T follicular helper cell (primary cell): ENCODE results near the gene SLC25A27.

Experiments
- DNase-seq: peaks from one replicate; pipeline ENCODE4 v3.0.0-alpha.2; 2020; ENCODE audit warnings: low read depth

The SLC25A27 gene

GRCh38 chr6:46651006-46651405, 1.8 kb upstream of the SLC25A27 start:
- DNase-seq: no peak

GRCh38 chr6:46651816-46652215, 959 bp upstream of the SLC25A27 start:
- no peak for DNase-seq

DNA sequence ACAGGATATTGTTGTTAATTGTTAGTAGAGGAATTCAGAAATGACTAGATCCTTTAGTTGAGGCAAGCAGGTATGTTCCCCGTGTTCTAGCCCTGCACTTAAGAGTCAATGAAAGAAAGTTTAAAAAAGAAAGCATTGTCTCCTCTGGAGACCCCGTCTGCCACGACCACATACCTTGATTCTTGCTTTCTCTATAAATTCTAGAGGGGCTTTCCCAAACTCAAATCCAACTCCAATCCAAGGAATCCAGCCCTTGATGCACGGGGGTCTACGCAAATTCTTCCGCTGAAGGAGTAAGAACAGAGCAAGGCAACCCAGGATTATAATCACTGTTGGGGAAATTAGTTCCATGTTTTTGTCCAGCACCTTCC, 558 bp upstream of the SLC25A27 start:
- DNase-seq: no peak

DNA sequence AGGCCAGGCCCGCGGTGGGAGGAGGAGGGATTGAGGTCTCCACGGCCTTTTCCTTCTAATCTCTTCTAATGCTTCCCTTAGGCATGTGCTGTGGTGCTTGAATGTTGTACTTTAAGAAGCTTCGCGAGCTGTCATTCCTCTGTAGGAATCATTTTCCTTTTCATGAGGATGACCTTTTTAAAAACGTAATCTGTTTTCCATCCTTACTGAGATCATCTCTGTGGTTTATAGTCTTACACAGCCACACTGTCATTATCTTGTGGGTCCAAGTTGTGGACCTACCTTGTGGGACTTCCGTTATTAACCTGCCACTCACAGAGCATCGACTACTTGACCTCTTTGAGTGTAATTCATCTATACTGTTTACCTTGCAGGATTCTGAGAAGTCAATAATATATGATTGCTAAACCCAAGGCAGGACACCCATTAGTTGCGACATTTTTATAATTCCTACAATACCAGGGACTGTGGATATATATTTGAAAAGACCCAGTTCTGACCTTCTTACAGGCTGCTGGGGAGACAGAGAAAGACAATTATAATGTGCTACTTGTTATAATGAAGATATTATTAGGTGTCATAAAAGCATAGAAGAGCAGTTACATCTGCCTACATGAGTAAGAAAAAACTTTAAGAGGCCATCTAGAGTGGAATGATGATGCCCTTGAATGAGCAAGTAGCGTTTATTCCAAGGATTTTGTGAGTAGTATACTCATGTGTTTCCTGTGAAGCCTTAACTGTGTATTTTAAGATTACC, 842 bp downstream of the SLC25A27 start:
- no peak for DNase-seq

DNA sequence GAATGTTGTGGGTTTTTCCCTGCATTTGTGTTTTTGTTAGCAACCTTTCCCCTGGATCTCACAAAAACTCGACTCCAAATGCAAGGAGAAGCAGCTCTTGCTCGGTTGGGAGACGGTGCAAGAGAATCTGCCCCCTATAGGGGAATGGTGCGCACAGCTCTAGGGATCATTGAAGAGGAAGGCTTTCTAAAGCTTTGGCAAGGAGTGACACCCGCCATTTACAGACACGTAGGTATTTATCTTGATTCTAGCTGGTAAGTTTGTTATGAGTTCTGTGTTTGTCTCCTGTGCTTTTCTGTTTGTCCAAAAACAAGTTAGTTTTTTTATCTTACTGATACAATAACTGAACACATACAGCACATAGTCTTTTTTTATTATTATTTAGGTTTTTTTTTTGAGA, 3.0 kb downstream of the SLC25A27 start:
- DNase-seq: no peak

GRCh38 chr6:46657642-46658041, 4.9 kb downstream of the SLC25A27 start:
- DNase-seq: no peak

GRCh38 chr6:46661483-46661882, 8.7 kb downstream of the SLC25A27 start:
- DNase-seq: no peak

DNA sequence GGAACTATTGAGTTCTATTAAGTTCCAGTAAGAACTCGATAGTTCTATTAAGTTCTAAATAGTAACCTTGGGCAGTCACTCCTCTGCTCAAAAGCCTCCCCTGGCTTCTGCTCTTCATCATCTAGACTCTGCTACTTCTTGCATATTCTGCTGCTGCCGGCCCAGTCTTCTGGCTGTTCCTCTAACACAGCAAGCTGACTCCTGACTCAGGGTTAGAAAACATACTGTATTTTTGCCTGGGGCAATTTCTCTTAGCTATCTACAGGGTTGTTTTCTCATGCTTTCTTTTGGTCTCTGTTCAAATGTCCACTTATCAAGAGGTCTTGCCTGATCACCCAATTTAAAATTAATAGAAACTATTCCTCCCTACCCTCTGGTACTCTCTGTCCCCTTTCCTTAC, 14.6 kb downstream of the SLC25A27 start:
- DNase-seq: no peak

DNA sequence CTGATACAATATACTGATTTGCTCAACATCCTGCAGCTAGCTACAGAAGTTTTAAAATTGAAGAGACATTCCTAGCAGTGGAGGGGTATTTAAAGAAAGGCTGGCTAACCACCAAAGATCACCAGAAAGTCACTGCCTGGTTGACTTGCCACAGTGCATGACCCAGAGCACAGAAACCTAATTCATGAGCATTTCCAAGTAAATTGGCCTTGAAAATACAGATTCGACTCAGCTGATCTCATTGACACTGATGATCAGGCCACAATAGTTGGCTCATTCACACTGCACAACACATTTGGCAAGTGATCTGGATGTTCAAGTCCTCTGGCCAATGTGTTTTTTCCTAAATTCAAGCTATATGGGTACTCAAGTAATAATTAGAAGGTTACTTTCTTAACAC, 21.6 kb downstream of the SLC25A27 start:
- DNase-seq: no peak

DNA sequence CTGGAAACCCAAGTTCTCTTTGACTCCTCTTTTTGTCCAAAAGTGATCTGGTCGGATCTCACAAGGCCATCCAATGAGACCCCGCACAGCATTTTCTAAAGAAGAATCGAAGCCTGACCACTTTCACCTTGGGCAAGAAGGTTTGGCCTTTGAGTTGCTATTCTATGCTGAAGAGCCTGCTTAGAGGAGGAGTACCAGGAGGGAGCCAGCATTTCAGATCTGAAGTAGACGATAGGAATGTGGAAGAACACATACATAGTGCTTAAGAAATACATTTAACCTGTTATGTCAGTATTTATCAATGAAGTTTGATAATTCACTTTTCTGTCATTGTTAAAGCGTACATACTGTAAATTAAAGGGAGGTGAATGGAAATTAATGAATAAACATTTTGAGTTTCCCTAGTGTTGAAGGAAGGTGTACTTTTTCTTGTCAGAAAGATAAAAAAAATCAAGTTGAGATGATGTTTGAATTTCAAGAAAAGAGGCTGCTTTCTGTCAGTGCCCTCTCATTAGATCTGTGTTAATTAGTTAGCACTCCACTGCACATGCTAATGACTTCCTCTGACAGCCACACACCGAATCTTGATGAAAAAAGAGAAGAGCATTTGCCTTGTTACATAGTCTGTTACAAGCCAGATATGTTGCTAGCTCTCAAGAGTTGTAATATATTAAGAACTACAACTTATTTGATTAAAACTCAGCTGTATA, 24.0 kb downstream of the SLC25A27 start:
- no peak for DNase-seq

DNA sequence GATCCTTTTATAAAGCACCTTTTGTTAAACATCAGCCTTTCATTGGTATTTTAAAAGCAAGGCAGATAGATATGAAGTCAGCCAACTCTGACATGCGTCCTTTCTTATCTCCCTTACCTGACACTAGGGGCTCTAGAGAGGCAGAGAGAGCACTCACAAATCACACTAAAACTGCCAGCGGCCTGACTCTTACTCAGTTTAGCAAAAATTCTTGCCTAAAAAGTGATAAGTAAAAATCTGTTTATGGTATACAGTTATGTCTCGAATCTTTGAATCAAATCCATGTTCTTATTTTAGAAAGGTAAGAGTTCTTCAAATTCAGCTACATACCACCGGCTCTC, 24.5 kb downstream of the SLC25A27 start:
- DNase-seq: no peak

DNA sequence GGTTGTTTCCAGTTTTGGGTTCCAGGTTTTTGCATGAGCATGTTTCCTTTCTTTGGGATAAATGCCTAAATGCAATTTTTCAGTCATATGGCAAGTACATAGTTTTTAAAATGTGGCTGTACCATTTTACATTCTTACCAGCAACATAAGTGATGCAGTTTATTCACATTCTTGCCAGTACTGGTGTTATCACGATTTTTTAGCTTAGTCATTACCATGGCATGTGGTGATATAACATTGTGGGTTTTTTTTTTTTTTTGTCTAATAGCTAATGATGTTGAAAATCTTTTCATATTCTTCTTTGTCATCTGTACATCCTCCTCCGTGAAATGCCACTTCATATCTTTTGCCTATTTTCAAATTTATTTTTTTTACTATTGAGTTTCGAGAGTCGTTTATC, 32.0 kb downstream of the SLC25A27 start:
- DNase-seq: no peak

DNA sequence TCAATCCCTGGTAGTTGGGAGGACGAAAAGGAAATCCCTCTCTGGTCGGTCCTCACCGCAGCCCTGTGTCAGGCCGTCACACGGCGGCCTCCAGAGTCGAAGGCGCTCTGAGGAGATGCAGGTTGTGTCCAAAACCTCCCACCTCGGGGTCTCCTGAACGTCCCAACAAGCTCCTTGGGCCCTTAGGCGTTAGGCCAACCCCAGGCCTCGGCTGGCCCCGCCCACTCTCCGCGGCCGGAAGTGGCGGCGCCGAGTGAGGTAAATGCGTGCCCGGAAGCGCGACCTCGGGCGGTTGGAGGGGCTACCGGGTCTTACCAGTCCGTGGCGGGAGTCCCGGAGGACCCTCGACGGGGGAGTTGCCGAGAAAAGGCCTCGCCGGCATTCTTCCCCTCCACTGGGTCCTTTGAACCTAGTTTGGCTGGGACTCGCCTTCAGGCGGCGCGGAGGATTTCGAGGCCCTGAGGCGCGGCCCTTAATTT, 34.9 kb downstream of the SLC25A27 start, which contains the start of gene TDRD6:
TSS of gene TDRD6 (plus strand) at position 267 of the 479 bp plus-strand sequence. CDS start 244 bp downstream, outside the sequence.
- DNase-seq: no peak

DNA sequence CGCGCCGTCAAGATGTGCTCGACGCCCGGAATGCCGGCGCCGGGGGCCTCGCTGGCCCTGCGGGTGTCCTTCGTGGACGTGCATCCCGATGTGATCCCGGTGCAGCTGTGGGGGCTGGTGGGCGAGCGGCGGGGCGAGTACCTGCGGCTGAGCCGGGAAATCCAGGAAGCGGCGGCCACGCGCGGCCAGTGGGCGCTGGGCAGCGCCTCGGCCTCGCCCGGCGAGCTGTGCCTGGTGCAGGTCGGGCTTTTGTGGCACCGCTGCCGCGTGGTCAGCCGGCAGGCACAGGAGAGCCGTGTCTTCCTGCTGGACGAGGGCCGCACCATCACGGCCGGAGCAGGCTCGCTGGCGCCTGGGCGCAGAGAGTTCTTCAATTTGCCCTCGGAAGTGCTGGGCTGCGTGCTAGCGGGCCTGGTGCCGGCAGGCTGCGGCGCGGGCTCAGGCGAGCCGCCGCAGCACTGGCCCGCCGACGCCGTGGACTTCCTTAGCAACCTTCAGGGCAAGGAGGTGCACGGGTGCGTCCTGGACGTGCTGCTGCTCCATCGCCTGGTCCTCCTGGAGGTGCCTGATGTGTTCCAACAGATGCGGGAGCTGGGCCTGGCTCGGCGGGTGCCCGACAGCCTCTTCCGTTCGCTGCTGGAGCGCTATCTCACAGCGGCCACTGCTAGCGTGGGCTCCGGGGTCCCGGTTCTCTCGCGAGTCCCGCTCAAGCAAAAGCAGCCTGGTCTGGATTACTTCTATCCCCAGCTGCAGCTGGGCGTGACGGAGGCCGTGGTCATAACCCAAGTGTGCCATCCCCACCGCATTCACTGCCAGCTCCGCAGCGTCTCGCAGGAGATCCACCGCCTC, 35.6 kb downstream of the SLC25A27 start:
- DNase-seq: no peak

GRCh38 chr6:46688966-46689335, 36.2 kb downstream of the SLC25A27 start:
- no peak for DNase-seq

DNA sequence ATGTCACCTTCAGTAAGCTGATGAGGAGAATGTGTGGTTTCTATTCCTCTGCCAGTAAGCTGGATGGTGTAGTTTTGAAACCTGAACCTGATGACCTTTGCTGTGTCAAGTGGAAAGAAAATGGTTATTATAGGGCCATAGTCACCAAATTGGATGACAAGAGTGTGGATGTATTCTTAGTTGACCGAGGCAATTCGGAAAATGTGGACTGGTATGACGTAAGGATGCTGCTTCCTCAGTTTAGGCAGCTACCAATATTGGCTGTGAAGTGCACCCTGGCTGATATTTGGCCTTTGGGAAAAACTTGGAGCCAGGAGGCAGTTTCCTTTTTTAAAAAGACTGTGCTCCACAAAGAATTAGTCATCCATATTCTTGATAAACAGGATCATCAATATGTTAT, 36.9 kb downstream of the SLC25A27 start:
- DNase-seq: no peak

DNA sequence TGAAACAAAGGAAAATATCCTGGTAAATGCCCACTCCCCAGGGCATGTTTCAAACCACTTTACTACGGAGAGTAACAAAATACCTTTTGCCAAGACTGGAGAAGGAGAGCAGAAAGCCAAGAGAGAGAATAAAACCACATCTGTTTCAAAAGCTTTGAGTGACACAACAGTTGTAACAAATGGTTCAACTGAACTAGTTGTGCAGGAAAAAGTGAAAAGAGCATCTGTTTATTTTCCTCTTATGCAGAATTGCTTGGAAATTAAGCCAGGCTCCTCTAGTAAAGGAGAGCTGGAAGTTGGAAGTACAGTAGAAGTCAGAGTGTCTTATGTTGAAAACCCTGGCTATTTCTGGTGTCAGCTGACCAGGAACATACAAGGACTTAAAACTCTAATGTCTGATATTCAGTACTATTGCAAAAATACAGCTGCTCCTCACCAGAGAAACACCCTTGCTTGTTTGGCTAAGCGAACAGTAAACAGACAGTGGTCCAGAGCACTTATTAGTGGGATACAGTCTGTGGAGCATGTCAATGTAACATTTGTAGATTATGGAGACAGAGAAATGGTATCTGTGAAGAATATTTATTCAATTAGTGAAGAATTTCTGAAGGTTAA, 37.5 kb downstream of the SLC25A27 start:
- DNase-seq: no peak

- DNase-seq: no peak
These were observed 38.2 kb downstream of the SLC25A27 start for GRCh38 chr6:46690911-46691451.

GRCh38 chr6:46699970-46700369, 47.2 kb downstream of the SLC25A27 start:
- no peak for DNase-seq

DNA sequence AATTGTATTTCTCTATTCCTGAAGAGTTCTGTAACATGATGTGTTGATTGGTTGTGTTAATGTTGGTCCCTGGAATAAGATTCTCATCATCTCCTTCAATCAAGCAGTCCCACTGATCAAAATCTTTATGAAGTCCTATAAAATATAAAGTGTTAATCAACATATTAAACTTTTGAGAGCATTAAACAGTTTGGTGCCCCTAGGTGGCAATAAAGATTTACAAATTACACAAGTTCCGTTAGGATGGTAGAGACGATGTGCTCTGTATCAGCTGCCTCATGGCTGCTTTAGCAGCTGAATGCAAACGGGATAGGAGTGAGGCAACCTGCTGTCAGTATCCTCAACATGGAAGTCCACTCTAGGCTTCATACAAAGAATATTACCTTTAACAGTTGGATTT, 51.8 kb downstream of the SLC25A27 start:
- DNase-seq: no peak

DNA sequence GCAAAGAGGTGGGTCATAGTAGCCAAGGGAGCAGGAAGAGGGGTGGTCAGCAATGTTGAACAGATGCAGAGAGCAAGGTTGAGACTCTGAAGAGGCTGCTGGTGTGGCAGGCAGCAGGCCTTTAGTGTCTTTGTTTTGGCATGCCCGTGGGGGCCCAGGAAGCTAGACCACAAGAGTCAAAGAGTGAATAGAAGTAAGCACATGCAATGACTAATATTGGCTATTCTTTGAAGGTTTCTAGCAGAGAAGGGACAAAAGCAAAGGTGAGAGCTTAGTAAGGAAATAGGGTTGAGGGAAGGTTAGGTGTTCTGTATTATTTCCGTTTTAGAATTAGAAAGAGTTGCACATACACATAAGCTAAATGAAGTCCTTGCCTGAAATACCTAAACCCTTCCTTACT, 53.7 kb downstream of the SLC25A27 start:
- DNase-seq: no peak

GRCh38 chr6:46711491-46711890, 58.7 kb downstream of the SLC25A27 start:
- no peak for DNase-seq
